Smooth muscle cell (in vitro differentiated cells): Measurements from ENCODE around the gene FFAR1. TPM values are rescaled to one million over a fixed set of nuclear protein-coding genes. Genes with fewer than 3 reads are reported as not detected.

ENCODE experiments used
- DNase-seq: peaks from one replicate; lab custom pipeline; 2025; ENCODE audit not compliant: unreplicated experiment; lab: John Stamatoyannopoulos, UW
- H2AFZ ChIP-seq: fragments of 200-600 bp; sonication (generic); 2 replicates; pipeline ENCODE4 v1.6.0; 2016; ENCODE audit warnings: antibody characterized with exemption, low read depth, mild to moderate bottlenecking
- H3F3A ChIP-seq: fragments of 200-600 bp; sonication (generic); 2 replicates; pipeline ENCODE4 v1.6.0; 2017; ENCODE audit warnings: antibody characterized with exemption, low read depth
- H3K27ac ChIP-seq: fragments of 200-600 bp; sonication (generic); 2 replicates; pipeline ENCODE4 v1.5.1; 2016; ENCODE audit warnings: low read depth, mild to moderate bottlenecking
- H3K27me3 ChIP-seq: fragments of 200-600 bp; sonication (generic); 2 replicates; pipeline ENCODE4 v1.6.1; 2016; ENCODE audit warnings: low read depth, mild to moderate bottlenecking
- H3K36me3 ChIP-seq: fragments of 200-600 bp; sonication (generic); 2 replicates; pipeline ENCODE4 v1.5.1; 2016; ENCODE audit warnings: low read depth
- H3K4me1 ChIP-seq: fragments of 200-600 bp; sonication (generic); 2 replicates; pipeline ENCODE4 v1.5.1; 2016; ENCODE audit warnings: low read depth
- H3K4me2 ChIP-seq: fragments of 200-600 bp; sonication (generic); 2 replicates; pipeline ENCODE4 v1.6.0; 2016; ENCODE audit warnings: mild to moderate bottlenecking
- H3K4me3 ChIP-seq: fragments of 200-600 bp; sonication (generic); 2 replicates; pipeline ENCODE4 v1.5.1; 2016; ENCODE audit warnings: mild to moderate bottlenecking
- H3K79me2 ChIP-seq: fragments of 200-600 bp; sonication (generic); 2 replicates; pipeline ENCODE4 v1.6.0; 2016; ENCODE audit warnings: low read depth, mild to moderate bottlenecking
- H3K9ac ChIP-seq: fragments of 200-600 bp; sonication (generic); 2 replicates; pipeline ENCODE4 v1.6.0; 2016; ENCODE audit warnings: low read depth
- H3K9me3 ChIP-seq: fragments of 200-600 bp; sonication (generic); replicated peaks from 2 replicates; pipeline ENCODE4 v1.5.1; 2016; ENCODE audit warnings: low read depth
- H4K20me1 ChIP-seq: fragments of 200-600 bp; sonication (generic); 2 replicates; pipeline ENCODE4 v1.6.0; 2016; ENCODE audit warnings: low read depth
- WGBS: methylation state at CpG from one replicate; pipeline ENCODE4 v1.1.7; 2016; ENCODE audit warnings: low lambda C conversion rate; 5-methylcytosine and 5-hydroxymethylcytosine counted together
- polyA plus RNA-seq: library from polyadenylated mRNA; unstranded; fragments of >200 nt; fragmentation: Nextera tagmentation; extraction: Ambion mirVana; gene quantifications from 2 replicates; pipeline ENCODE4 v1.2.1, GENCODE V29; 2016
- total RNA-seq: library from RNA; depleted of rRNA; stranded (reverse); fragments of >200 nt; gene quantifications from 2 replicates; pipeline ENCODE4 v1.2.3, GENCODE V29; 2014
- TF ChIP-seq, protein P1 (sequence below): fragments of 200-600 bp; sonication (generic); IDR thresholded peaks from 2 replicates; pipeline ENCODE4 v1.5.1; 2017; ENCODE audit warnings: borderline replicate concordance, mild to moderate bottlenecking, antibody characterized with exemption; ENCODE audit not compliant: insufficient read depth, poor library complexity, severe bottlenecking

Gene FFAR1
- total and polyA plus RNA-seq, 2 experiments from 2014 or later: not detected

DNA sequence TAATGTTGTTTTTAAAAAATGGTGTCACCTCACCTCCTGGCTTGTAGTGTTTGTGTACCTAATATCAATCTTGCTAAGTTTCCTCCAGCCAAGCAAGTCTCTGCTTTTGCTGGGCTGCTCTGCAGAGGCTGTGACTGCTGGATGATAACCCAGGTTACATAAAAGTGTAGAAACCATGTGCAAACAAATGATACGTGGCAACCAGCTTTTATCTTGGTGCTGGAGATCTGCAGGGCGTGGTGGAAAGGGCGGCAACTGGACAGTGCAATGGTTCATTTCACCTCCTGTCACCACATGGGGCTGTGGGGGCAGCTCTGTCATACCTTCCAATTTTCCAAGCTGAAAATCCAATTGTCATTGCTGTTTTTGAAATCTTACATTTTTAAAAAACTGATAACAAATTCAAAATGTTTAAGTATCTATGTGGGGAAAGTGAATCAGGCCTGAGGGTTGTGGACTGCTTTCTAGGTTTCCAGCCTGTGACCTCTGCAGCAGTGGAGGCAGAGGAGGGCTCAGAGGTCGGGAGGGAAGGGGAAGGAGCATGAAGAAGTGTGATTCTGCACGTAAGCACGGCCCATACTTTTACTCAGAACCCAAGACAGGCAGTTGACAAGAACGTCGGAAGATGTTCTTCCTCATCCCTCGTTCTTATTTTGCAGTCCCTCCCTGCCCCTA is 32.9 kb downstream of the FFAR1 start:
- H3K4me3 ChIP-seq: no peak overlapping the region
- no peaks in the 10 kb centered on the region for H3F3A ChIP-seq
- no peaks in the 10 kb centered on the region for H3K79me2 ChIP-seq
- no peak overlapping the region for H3K27ac ChIP-seq
- TF ChIP-seq, protein P1, sequence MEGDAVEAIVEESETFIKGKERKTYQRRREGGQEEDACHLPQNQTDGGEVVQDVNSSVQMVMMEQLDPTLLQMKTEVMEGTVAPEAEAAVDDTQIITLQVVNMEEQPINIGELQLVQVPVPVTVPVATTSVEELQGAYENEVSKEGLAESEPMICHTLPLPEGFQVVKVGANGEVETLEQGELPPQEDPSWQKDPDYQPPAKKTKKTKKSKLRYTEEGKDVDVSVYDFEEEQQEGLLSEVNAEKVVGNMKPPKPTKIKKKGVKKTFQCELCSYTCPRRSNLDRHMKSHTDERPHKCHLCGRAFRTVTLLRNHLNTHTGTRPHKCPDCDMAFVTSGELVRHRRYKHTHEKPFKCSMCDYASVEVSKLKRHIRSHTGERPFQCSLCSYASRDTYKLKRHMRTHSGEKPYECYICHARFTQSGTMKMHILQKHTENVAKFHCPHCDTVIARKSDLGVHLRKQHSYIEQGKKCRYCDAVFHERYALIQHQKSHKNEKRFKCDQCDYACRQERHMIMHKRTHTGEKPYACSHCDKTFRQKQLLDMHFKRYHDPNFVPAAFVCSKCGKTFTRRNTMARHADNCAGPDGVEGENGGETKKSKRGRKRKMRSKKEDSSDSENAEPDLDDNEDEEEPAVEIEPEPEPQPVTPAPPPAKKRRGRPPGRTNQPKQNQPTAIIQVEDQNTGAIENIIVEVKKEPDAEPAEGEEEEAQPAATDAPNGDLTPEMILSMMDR: no peak
- no peaks in the 10 kb centered on the region for H3K27me3 ChIP-seq
- no peaks in the 10 kb centered on the region for H3K4me1 ChIP-seq
- peaks cover 3% of the 10 kb centered on the region for H3K9me3 ChIP-seq
- no peak overlapping the region for H2AFZ ChIP-seq
- WGBS: 72% methylated on average over 9 of the region's 9 CpGs
- no peaks in the 10 kb centered on the region for H3K36me3 ChIP-seq
- no peak for DNase-seq
- no peak overlapping the region for H3K9ac ChIP-seq
- H3K4me2 ChIP-seq: no peak overlapping the region
- H4K20me1 ChIP-seq: no peaks in the 10 kb centered on the region

- Histone ChIP-seq H3K79me2 (no peaks in the 10 kb centered on the region), H2AFZ (no peak overlapping the region), H3F3A (no peaks in the 10 kb centered on the region), H3K27me3 (no peaks in the 10 kb centered on the region), H3K4me2 (no peak overlapping the region), H3K36me3 (no peaks in the 10 kb centered on the region), H3K4me3 (no peak overlapping the region), H3K4me1 (no peaks in the 10 kb centered on the region), H3K27ac (no peak overlapping the region), H3K9ac (no peak overlapping the region), H4K20me1 (no peaks in the 10 kb centered on the region), H3K9me3 (peaks cover 3% of the 10 kb centered on the region)
- DNase-seq: no peak
- TF ChIP-seq, protein P1: no peak
- 66% methylated on average over 3 of the region's 3 CpGs for WGBS
These were observed 33.6 kb downstream of the FFAR1 start for GRCh38 chr19:35381318-35381717.

DNA sequence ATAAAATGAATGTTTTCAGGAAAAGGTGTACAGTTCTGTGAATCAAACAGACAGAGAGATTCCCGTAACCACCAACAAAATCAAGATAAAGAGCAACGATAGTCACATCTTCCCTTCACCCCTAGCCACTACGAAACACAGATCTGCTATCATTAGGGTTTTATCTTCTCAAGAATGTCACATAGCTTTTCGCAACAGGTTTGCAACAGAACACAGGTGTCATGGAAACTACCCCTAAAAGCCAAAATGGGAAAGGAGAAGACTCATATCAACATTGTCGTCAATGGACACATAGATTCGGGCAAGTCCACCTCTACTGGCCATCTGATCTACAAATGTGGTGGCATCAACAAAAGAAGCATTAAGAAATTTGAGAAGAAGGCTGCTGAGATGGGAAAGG is 34.2 kb downstream of the FFAR1 start:
- Histone ChIP-seq H2AFZ (no peak overlapping the region), H4K20me1 (no peaks in the 10 kb centered on the region), H3F3A (no peaks in the 10 kb centered on the region), H3K27ac (no peak overlapping the region), H3K79me2 (no peaks in the 10 kb centered on the region), H3K9ac (no peak overlapping the region), H3K4me2 (no peak overlapping the region), H3K4me1 (no peaks in the 10 kb centered on the region), H3K27me3 (no peaks in the 10 kb centered on the region), H3K9me3 (peaks cover 8% of the 10 kb centered on the region), H3K4me3 (no peak overlapping the region), H3K36me3 (no peaks in the 10 kb centered on the region)
- no peak for DNase-seq
- TF ChIP-seq, protein P1: no peak
- 90% methylated on average over 6 of the region's 6 CpGs for WGBS

GRCh38 chr19:35383536-35383935 is 35.8 kb downstream of the FFAR1 start:
- H3K9me3 ChIP-seq: peaks cover 11% of the 10 kb centered on the region
- no peaks in the 10 kb centered on the region for H3K36me3 ChIP-seq
- no peaks in the 10 kb centered on the region for H4K20me1 ChIP-seq
- no peaks in the 10 kb centered on the region for H3K27me3 ChIP-seq
- H3K4me1 ChIP-seq: no peaks in the 10 kb centered on the region
- H3K9ac ChIP-seq: no peak overlapping the region
- TF ChIP-seq, protein P1: no peak
- H3K79me2 ChIP-seq: no peaks in the 10 kb centered on the region
- no peak overlapping the region for H3K4me3 ChIP-seq
- WGBS: 92% methylated on average over 2 of the region's 2 CpGs
- no peaks in the 10 kb centered on the region for H3F3A ChIP-seq
- H2AFZ ChIP-seq: no peak overlapping the region
- no peak overlapping the region for H3K4me2 ChIP-seq
- DNase-seq: no peak
- H3K27ac ChIP-seq: no peak overlapping the region
